Activated gamma-delta T cell (primary cell): ENCODE results near the gene ARHGAP24.

Source experiments
- DNase-seq: peaks from one replicate; lab custom pipeline; 2025; lab: John Stamatoyannopoulos, UW

The ARHGAP24 gene

GRCh38 chr4:85777908-85778631 is 303.1 kb downstream of the ARHGAP24 start:
- DNase-seq: no peak

- no peak for DNase-seq
Observed at GRCh38 chr4:85778632-85779131, 303.7 kb downstream of the ARHGAP24 start.

GRCh38 chr4:85779165-85779564 is 304.2 kb downstream of the ARHGAP24 start:
- no peak for DNase-seq

- no peak for DNase-seq
Observed at GRCh38 chr4:85780664-85781063, 305.7 kb downstream of the ARHGAP24 start.

GRCh38 chr4:85783483-85783882 is 308.5 kb downstream of the ARHGAP24 start:
- DNase-seq: no peak

- no peak for DNase-seq
Observed at GRCh38 chr4:85783900-85784299, 308.9 kb downstream of the ARHGAP24 start.

- DNase-seq: no peak
Observed at GRCh38 chr4:85784348-85784747, 309.4 kb downstream of the ARHGAP24 start.

GRCh38 chr4:85784947-85785346 is 310.0 kb downstream of the ARHGAP24 start:
- DNase-seq: no peak

- DNase-seq: no peak
Observed at GRCh38 chr4:85787133-85787532, 312.2 kb downstream of the ARHGAP24 start.

GRCh38 chr4:85788604-85789003 is 313.7 kb downstream of the ARHGAP24 start:
- no peak for DNase-seq

- no peak for DNase-seq
Observed at GRCh38 chr4:85789241-85789640, 314.3 kb downstream of the ARHGAP24 start.

GRCh38 chr4:85790582-85790981 is 315.6 kb downstream of the ARHGAP24 start:
- DNase-seq: no peak

GRCh38 chr4:85792376-85793232 is 317.7 kb downstream of the ARHGAP24 start:
- no peak for DNase-seq

GRCh38 chr4:85793233-85793585 is 318.3 kb downstream of the ARHGAP24 start:
- no peak for DNase-seq

- no peak for DNase-seq
Observed at GRCh38 chr4:85798012-85798770, 323.2 kb downstream of the ARHGAP24 start.

GRCh38 chr4:85803856-85804255 is 328.9 kb downstream of the ARHGAP24 start:
- no peak for DNase-seq

GRCh38 chr4:85805891-85806290 is 330.9 kb downstream of the ARHGAP24 start:
- no peak for DNase-seq

GRCh38 chr4:85806334-85806733 is 331.4 kb downstream of the ARHGAP24 start:
- DNase-seq: no peak

GRCh38 chr4:85807247-85807950 is 332.4 kb downstream of the ARHGAP24 start:
- DNase-seq: no peak

GRCh38 chr4:85808104-85808503 is 333.2 kb downstream of the ARHGAP24 start:
- no peak for DNase-seq

GRCh38 chr4:85808864-85809263 is 333.9 kb downstream of the ARHGAP24 start:
- no peak for DNase-seq

- DNase-seq: no peak
Observed at GRCh38 chr4:85812776-85813175, 337.8 kb downstream of the ARHGAP24 start.
